GM23248 (cell line): ENCODE data around the gene ZNF836.

Experiments used
- EZH2 ChIP-seq: fragments of 200-600 bp; sonication (generic); IDR thresholded peaks from 2 replicates; pipeline ENCODE4 v1.6.1; 2018; ENCODE audit warnings: antibody characterized with exemption, mild to moderate bottlenecking; ENCODE audit not compliant: insufficient read depth, poor library complexity, severe bottlenecking
- EZH2phosphoT487 ChIP-seq: fragments of 200-600 bp; sonication (generic); IDR thresholded peaks from 2 replicates; pipeline ENCODE4 v1.6.1; 2018; ENCODE audit warnings: antibody characterized with exemption, moderate library complexity, mild to moderate bottlenecking, low read depth; ENCODE audit not compliant: insufficient read depth

GRCh38 chr19:52140032-52140710 lies 31.2 kb downstream of the ZNF836 start:
- TF ChIP-seq EZH2 (no peak), EZH2phosphoT487 (no peak)
